Epithelial cell of esophagus (primary cell): Measurements from ENCODE around the gene RXRA.

Experiments
- DNase-seq: peaks from one replicate; pipeline ENCODE4 v3.0.0; 2010; ENCODE audit warnings: low read depth
- H3K4me3 ChIP-seq: 2 replicates; pipeline ENCODE4 v1.5.1; 2011; ENCODE audit warnings: mild to moderate bottlenecking, low read length, control low read depth
- CTCF ChIP-seq: IDR thresholded peaks from 2 replicates; pipeline ENCODE4 v1.5.1; 2011; ENCODE audit warnings: low read depth, mild to moderate bottlenecking, low read length, control low read depth, inconsistent platforms; ENCODE audit not compliant: insufficient read depth; ENCODE audit errors: missing control alignments

Gene RXRA

GRCh38 chr9:134413112-134413715, 87.0 kb downstream of the RXRA start:
- no peak for TF ChIP-seq CTCF
- no peak for DNase-seq
- no peak overlapping the region for H3K4me3 ChIP-seq

- no peak for TF ChIP-seq CTCF
- DNase-seq, result peak; percentile 90
- H3K4me3 ChIP-seq, result no peak overlapping the region
These were observed 87.8 kb downstream of the RXRA start for GRCh38 chr9:134413890-134414623.

GRCh38 chr9:134414900-134415425, 88.7 kb downstream of the RXRA start:
- no peak for DNase-seq
- no peak overlapping the region for H3K4me3 ChIP-seq
- TF ChIP-seq CTCF, result no peak

- no peak overlapping the region for H3K4me3 ChIP-seq
- DNase-seq, result no peak
- no peak for TF ChIP-seq CTCF
These were observed 90.2 kb downstream of the RXRA start for GRCh38 chr9:134416385-134417015.

GRCh38 chr9:134418354-134418753, 92.1 kb downstream of the RXRA start:
- no peak for TF ChIP-seq CTCF
- DNase-seq, result no peak
- H3K4me3 ChIP-seq, result no peak overlapping the region

- DNase-seq, result no peak
- TF ChIP-seq CTCF, result no peak
- H3K4me3 ChIP-seq, result no peak overlapping the region
These were observed 92.9 kb downstream of the RXRA start for GRCh38 chr9:134419000-134419683.
